HepG2 (cell line): ENCODE data around the gene EXOC3L4. TPM values are rescaled to one million over a fixed set of nuclear protein-coding genes. Genes with fewer than 3 reads are reported as not detected.

Experiments
- ATAC-seq: fragments of 200-7000 bp; cut with Tn5 transposase; 3 replicates; pipeline ENCODE4 v1.9.1; 2020; ENCODE audit warnings: mild to moderate bottlenecking, moderate library complexity
- BruUV-seq: library from RNA; stranded (reverse); fragments of 400-500 nt; replicated peaks from 2 replicates; lab custom pipeline; 2021; lab: Mats Ljungman, UMichigan
- CTCF ChIA-PET: fragments of 300-600 bp; formaldehyde crosslinking; extraction: SDS; loops from one replicate; lab custom pipeline; 2021; ENCODE audit warnings: low total read pairs, inconsistent platforms, low intra/inter-chr PET ratio; lab: Yijun Ruan, JAX
- POLR2A ChIA-PET: fragments of 350-600 bp; sonication (Branson Sonifier 250); formaldehyde crosslinking; loops from one replicate; lab custom pipeline; 2020; ENCODE audit warnings: antibody characterized with exemption, inconsistent platforms; lab: Yijun Ruan, JAX
- DNase-seq: peaks from one replicate; pipeline ENCODE4 v3.0.0-alpha.2; 2015; ENCODE audit warnings: low spot score
- FAIRE-seq: peaks from 3 replicates; lab custom pipeline; 2011; peaks lifted over from hg19 to GRCh38; lab: Jason Lieb, UNC
- H2AFZ ChIP-seq: one replicate; pipeline ENCODE4 v1.6.1; 2011; ENCODE audit warnings: low read length, inconsistent platforms
- H3K27ac ChIP-seq: fragments of 300-600 bp; 3 replicates; pipeline ENCODE4 v1.8.0; 2011; ENCODE audit warnings: mixed run types, mild to moderate bottlenecking, mixed read lengths, low read length, inconsistent platforms; ENCODE audit not compliant: insufficient read depth; ENCODE audit errors: extremely low read length
- H3K27me3 ChIP-seq, 2 experiments: fragments of 200-600 bp in 1 of 2; 2 replicates in 1 of 2; 3 replicates in 1 of 2; pipeline versions ENCODE4 v1.6.0 to v1.8.0; 2011; ENCODE audit warnings: low read length in 2 of 2, mild to moderate bottlenecking in 2 of 2, moderate library complexity in 2 of 2, inconsistent platforms in 1 of 2; ENCODE audit not compliant: insufficient read depth in 2 of 2, control insufficient read depth in 1 of 2
- H3K36me3 ChIP-seq, 2 experiments: fragments of 200-600 bp in 1 of 2; replicated peaks in 1 of 2; 2 replicates in 1 of 2; 3 replicates in 1 of 2; pipeline versions ENCODE4 v1.5.1 to v1.8.0; 2011; ENCODE audit warnings: low read length in 2 of 2, inconsistent platforms in 1 of 2; ENCODE audit not compliant: insufficient read depth in 2 of 2, control insufficient read depth in 1 of 2
- H3K4me1 ChIP-seq: 2 replicates; pipeline ENCODE4 v1.5.1; 2012; ENCODE audit warnings: low read length, inconsistent platforms; ENCODE audit not compliant: insufficient read depth
- H3K4me2 ChIP-seq: 2 replicates; pipeline ENCODE4 v1.6.0; 2011; ENCODE audit warnings: low read depth, low read length, inconsistent platforms
- H3K4me3 ChIP-seq, 3 experiments: fragments of 200-600 bp in 1 of 3; sonication (generic), shearing (Covaris generic) in 1 of 3; replicated peaks in 1 of 3; 2 replicates each; pipeline ENCODE4 v1.5.1; 2011 to 2016; ENCODE audit warnings: low read length in 3 of 3, inconsistent platforms in 2 of 3, low read depth in 2 of 3, mild to moderate bottlenecking in 2 of 3, control low read depth in 1 of 3, mixed read lengths in 1 of 3; ENCODE audit not compliant: insufficient read depth in 1 of 3
- H3K79me2 ChIP-seq: one replicate; pipeline ENCODE4 v1.6.1; 2011; ENCODE audit warnings: low read length, inconsistent platforms; ENCODE audit not compliant: insufficient read depth
- H3K9ac ChIP-seq: 2 replicates; pipeline ENCODE4 v1.6.0; 2011; ENCODE audit warnings: mild to moderate bottlenecking, low read depth, low read length, inconsistent platforms; ENCODE audit not compliant: insufficient read depth
- H3K9me3 ChIP-seq: 2 replicates; pipeline ENCODE4 v1.5.1; 2012; ENCODE audit warnings: mild to moderate bottlenecking, low read length
- H4K20me1 ChIP-seq: 2 replicates; pipeline ENCODE4 v1.6.0; 2011; ENCODE audit warnings: inconsistent platforms, mild to moderate bottlenecking, low read length, moderate library complexity; ENCODE audit not compliant: insufficient read depth
- MYC ChIP-seq: sonication (generic); formaldehyde crosslinking; IDR thresholded peaks from 2 replicates; pipeline ENCODE4 v1.9.0; 2021; ENCODE audit warnings: missing genetic modification reagents, borderline replicate concordance
- PCBP2 ChIP-seq: fragments of 200-400 bp; formaldehyde crosslinking; optimal IDR thresholded peaks from 2 replicates; pipeline ENCODE3; 2018; ENCODE audit warnings: low read length, low read depth; ENCODE audit not compliant: poor library complexity, severe bottlenecking
- XBP1 ChIP-seq: sonication (generic); formaldehyde crosslinking; IDR thresholded peaks from 2 replicates; pipeline ENCODE4 v1.5.0; 2020; ENCODE audit warnings: missing genetic modification reagents
- ZNF232 ChIP-seq: sonication (generic); formaldehyde crosslinking; IDR thresholded peaks from 2 replicates; pipeline ENCODE4 v1.4.0; 2020; ENCODE audit warnings: missing genetic modification reagents, borderline replicate concordance
- ZNF564 ChIP-seq: sonication (generic); formaldehyde crosslinking; IDR thresholded peaks from 2 replicates; pipeline ENCODE4 v1.8.1; 2023; ENCODE audit warnings: mild to moderate bottlenecking, missing genetic modification reagents
- WGBS: methylation state at CpG from one replicate; pipeline ENCODE4 v1.1.6; 2017; ENCODE audit warnings: low lambda C conversion rate; 5-methylcytosine and 5-hydroxymethylcytosine counted together
- in situ Hi-C: cut with HindIII; loops from 2 replicates; pipeline ENCODE4 v1.10.0; 2017; ENCODE audit warnings: low pct_unique_long_range_greater_than_20kb; ENCODE audit not compliant: extremely low pct_ligation_motif_present
- intact Hi-C: fragments of 100-400 bp; cut with micrococcal nuclease; formaldehyde crosslinking; loops from one replicate; pipeline ENCODE4 v1.10.0; 2022; ENCODE audit not compliant: unreplicated experiment
- polyA plus RNA-seq, 8 experiments: library from polyadenylated mRNA; depleted of rRNA in 3 of 8; stranded (reverse) in 7 of 8; unstranded in 1 of 8; fragments of >200 nt; fragmentation: Illumina TruSeq in 4 of 8; extraction: Trizol in 4 of 8; gene quantifications; 2 replicates each; pipeline versions ENCODE4 v1.2.1 to v1.2.3, GENCODE V29; 2011 to 2016; ENCODE audit warnings: low read depth in 4 of 8, missing spikeins in 1 of 8, mixed read lengths in 1 of 8; ENCODE audit not compliant: insufficient read depth in 1 of 8
- total RNA-seq, 5 experiments: library from RNA; depleted of rRNA; stranded (reverse); fragments of >200 nt; fragmentation: Illumina TruSeq; extraction: Trizol; gene quantifications; 2 replicates each; pipeline ENCODE4 v1.2.3, GENCODE V29; 2016; ENCODE audit warnings: low read depth in 1 of 5
- TF ChIP-seq, protein P1 (sequence below): sonication (generic); formaldehyde crosslinking; IDR thresholded peaks from 2 replicates; pipeline ENCODE4 v1.9.0; 2021; ENCODE audit warnings: missing genetic modification reagents, borderline replicate concordance
- TF ChIP-seq, protein P2 (sequence below): sonication (generic); formaldehyde crosslinking; IDR thresholded peaks from 2 replicates; pipeline ENCODE4 v1.5.1; 2020; ENCODE audit warnings: mild to moderate bottlenecking, missing genetic modification reagents
- TF ChIP-seq, protein P3 (sequence below), 2 experiments: sonication (generic) in 1 of 2; formaldehyde crosslinking in 1 of 2; IDR thresholded peaks; 2 replicates each; pipeline versions ENCODE4 v1.6.1 to v1.9.0; 2014 to 2022; ENCODE audit warnings: antibody characterized with exemption in 1 of 2, borderline replicate concordance in 1 of 2, inconsistent platforms in 1 of 2, low read depth in 1 of 2, missing genetic modification reagents in 1 of 2
- TF ChIP-seq, protein P4 (sequence below): sonication (generic); formaldehyde crosslinking; IDR thresholded peaks from 2 replicates; pipeline ENCODE4 v1.4.0; 2020; ENCODE audit warnings: low read depth, missing genetic modification reagents

EXOC3L4 gene
- total and polyA plus RNA-seq, 2 of the 13 experiments (the other 11 are each of a cell fraction or from before 2014, with no cell fraction given): 11.8 to 27.0 TPM

DNA sequence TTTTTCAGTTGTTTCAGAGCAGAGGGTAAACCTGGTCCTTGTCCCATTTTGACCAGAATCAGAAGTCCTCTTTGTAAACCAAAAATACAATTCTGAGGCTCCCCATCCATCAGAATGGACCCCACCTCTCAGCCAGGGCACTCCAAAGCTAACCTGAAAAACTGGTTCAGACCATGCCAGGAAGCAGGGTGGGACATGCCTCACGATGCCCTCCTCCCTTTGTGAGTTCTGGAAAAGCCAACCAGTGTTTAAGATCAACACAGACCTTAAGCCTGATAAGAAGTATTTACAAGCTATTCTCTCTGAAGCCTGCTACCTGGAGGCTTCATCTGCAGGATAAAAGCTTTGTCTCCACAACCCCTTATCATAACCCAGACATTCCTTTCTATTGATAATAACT is 64.2 kb downstream of the EXOC3L4 start:
- POLR2A ChIA-PET: no interaction called here
- CTCF ChIA-PET: no interaction called here
- peaks cover 19% of the 10 kb centered on the region for H3K4me1 ChIP-seq
- no peak for TF ChIP-seq ZNF232 (CRISPR knock-in tag)
- no peak for TF ChIP-seq MYC (CRISPR knock-in tag)
- no peak for TF ChIP-seq PCBP2
- TF ChIP-seq, protein P1, sequence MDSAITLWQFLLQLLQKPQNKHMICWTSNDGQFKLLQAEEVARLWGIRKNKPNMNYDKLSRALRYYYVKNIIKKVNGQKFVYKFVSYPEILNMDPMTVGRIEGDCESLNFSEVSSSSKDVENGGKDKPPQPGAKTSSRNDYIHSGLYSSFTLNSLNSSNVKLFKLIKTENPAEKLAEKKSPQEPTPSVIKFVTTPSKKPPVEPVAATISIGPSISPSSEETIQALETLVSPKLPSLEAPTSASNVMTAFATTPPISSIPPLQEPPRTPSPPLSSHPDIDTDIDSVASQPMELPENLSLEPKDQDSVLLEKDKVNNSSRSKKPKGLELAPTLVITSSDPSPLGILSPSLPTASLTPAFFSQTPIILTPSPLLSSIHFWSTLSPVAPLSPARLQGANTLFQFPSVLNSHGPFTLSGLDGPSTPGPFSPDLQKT (CRISPR knock-in tag): no peak
- TF ChIP-seq, protein P2, sequence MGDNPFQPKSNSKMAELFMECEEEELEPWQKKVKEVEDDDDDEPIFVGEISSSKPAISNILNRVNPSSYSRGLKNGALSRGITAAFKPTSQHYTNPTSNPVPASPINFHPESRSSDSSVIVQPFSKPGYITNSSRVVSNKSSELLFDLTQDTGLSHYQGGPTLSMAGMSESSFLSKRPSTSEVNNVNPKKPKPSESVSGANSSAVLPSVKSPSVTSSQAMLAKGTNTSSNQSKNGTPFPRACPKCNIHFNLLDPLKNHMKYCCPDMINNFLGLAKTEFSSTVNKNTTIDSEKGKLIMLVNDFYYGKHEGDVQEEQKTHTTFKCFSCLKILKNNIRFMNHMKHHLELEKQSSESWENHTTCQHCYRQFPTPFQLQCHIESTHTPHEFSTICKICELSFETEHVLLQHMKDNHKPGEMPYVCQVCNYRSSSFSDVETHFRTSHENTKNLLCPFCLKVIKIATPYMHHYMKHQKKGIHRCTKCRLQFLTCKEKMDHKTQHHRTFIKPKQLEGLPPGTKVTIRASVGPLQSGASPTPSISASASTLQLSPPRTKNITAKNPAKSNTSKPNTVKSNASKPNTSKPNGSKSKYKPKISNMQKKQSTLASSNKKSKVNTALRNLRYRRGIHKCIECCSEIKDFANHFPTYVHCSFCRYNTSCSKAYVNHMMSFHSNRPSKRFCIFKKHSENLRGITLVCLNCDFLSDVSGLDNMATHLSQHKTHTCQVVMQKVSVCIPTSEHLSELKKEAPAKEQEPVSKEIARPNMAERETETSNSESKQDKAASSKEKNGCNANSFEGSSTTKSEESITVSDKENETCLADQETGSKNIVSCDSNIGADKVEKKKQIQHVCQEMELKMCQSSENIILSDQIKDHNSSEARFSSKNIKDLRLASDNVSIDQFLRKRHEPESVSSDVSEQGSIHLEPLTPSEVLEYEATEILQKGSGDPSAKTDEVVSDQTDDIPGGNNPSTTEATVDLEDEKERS (CRISPR knock-in tag): no peak
- no peak for TF ChIP-seq XBP1
- no peak for TF ChIP-seq ZNF564 (CRISPR knock-in tag)
- TF ChIP-seq, protein P3, sequence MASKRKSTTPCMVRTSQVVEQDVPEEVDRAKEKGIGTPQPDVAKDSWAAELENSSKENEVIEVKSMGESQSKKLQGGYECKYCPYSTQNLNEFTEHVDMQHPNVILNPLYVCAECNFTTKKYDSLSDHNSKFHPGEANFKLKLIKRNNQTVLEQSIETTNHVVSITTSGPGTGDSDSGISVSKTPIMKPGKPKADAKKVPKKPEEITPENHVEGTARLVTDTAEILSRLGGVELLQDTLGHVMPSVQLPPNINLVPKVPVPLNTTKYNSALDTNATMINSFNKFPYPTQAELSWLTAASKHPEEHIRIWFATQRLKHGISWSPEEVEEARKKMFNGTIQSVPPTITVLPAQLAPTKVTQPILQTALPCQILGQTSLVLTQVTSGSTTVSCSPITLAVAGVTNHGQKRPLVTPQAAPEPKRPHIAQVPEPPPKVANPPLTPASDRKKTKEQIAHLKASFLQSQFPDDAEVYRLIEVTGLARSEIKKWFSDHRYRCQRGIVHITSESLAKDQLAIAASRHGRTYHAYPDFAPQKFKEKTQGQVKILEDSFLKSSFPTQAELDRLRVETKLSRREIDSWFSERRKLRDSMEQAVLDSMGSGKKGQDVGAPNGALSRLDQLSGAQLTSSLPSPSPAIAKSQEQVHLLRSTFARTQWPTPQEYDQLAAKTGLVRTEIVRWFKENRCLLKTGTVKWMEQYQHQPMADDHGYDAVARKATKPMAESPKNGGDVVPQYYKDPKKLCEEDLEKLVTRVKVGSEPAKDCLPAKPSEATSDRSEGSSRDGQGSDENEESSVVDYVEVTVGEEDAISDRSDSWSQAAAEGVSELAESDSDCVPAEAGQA (IDR thresholded peaks at IDR 0.05; ENCODE audit: low read depth): no peak
- TF ChIP-seq, protein P3 (CRISPR knock-in tag; IDR thresholded peaks at IDR 0.05; ENCODE audit: borderline replicate concordance): no peak
- TF ChIP-seq, protein P4, sequence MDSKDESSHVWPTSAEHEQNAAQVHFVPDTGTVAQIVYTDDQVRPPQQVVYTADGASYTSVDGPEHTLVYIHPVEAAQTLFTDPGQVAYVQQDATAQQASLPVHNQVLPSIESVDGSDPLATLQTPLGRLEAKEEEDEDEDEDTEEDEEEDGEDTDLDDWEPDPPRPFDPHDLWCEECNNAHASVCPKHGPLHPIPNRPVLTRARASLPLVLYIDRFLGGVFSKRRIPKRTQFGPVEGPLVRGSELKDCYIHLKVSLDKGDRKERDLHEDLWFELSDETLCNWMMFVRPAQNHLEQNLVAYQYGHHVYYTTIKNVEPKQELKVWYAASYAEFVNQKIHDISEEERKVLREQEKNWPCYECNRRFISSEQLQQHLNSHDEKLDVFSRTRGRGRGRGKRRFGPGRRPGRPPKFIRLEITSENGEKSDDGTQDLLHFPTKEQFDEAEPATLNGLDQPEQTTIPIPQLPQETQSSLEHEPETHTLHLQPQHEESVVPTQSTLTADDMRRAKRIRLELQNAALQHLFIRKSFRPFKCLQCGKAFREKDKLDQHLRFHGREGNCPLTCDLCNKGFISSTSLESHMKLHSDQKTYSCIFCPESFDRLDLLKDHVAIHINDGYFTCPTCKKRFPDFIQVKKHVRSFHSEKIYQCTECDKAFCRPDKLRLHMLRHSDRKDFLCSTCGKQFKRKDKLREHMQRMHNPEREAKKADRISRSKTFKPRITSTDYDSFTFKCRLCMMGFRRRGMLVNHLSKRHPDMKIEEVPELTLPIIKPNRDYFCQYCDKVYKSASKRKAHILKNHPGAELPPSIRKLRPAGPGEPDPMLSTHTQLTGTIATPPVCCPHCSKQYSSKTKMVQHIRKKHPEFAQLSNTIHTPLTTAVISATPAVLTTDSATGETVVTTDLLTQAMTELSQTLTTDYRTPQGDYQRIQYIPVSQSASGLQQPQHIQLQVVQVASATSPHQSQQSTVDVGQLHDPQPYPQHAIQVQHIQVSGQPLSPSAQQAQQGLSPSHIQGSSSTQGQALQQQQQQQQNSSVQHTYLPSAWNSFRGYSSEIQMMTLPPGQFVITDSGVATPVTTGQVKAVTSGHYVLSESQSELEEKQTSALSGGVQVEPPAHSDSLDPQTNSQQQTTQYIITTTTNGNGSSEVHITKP (CRISPR knock-in tag): no peak

More for the DNA sequence above, 64.2 kb downstream of the EXOC3L4 start:
- Histone ChIP-seq H2AFZ (no peak overlapping the region), H4K20me1 (no peaks in the 10 kb centered on the region), H3K79me2 (no peaks in the 10 kb centered on the region), H3K27me3 (peaks cover 2 to 27% of the 10 kb centered on the region in 2 experiments; a peak in 4 of 5 replicates), H3K27ac (no peak overlapping the region), H3K4me3 (no peak overlapping the region), H3K9ac (no peak overlapping the region), H3K9me3 (no peaks in the 10 kb centered on the region), H3K4me2 (no peak overlapping the region), H3K36me3 (no peaks in the 10 kb centered on the region)
- ATAC-seq (no peak), DNase-seq (no peak), FAIRE-seq (no peak)
- WGBS: 0% methylated on average over 1 of the region's 1 CpG
- no TSS peak for BruUV-seq
- in situ Hi-C loops: no loop called here
- intact Hi-C loops: no loop called here
